ENCODE data around the gene SLC1A3.
"Not testable (repeated sequence)": the region's sequence is repeated elsewhere in the genome, so short reads cannot be mapped to it uniquely, and the experiment has no call there.

SLC1A3 gene

DNA sequence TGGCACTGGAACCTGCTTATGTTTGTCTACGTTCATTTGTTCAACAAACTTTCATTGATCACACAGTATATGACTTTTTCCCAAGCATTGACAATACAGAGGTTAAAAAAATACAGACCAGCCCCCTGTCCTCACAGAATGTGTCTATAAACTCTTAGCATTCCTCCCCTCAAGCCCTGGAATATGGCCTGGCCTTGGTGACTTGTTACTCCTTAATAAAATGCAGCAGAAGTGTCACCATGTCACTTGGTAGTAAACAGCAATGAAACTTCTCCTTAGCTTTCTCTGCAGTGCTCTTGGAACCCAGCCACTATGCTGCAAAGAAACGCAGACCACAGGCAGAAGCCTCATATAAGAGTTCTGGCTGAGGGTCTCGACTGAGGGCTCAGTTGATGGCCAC is 19.1 kb upstream of the SLC1A3 start:
- POLR2A ChIA-PET (ENCODE audit: low non-redundant PET) = no interaction called here
- DNase-seq (ENCODE audit: low spot score) = no peak
- TF ChIP-seq CTCF (conservative IDR thresholded peaks at IDR 0.05; ENCODE audit: low read depth) = no peak
- H3K27ac ChIP-seq = no peak overlapping the region
- CTCF ChIA-PET = no interaction called here

DNA sequence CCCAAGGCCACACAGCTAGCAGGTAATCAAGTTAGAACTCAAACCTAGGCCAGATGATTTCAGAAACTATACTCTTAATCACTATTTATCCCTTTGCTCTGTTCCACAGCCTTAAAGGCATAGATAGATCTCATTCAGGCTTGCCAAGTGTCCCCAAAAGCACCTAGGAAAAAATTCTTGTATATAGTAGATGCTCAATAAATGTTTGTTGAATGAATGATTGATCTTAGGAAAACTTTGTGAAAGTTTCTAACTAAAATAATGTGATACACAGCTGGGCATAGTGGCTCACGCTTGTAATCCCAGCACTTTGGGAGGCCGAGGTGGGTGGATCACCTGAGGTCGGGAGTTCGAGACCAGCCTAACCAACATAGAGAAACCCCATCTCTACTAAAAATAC is 16.7 kb upstream of the SLC1A3 start:
- CTCF ChIA-PET; H3K27ac ChIP-seq; DNase-seq (ENCODE audit: low spot score); POLR2A ChIA-PET (ENCODE audit: low non-redundant PET): not testable (repeated sequence)

DNA sequence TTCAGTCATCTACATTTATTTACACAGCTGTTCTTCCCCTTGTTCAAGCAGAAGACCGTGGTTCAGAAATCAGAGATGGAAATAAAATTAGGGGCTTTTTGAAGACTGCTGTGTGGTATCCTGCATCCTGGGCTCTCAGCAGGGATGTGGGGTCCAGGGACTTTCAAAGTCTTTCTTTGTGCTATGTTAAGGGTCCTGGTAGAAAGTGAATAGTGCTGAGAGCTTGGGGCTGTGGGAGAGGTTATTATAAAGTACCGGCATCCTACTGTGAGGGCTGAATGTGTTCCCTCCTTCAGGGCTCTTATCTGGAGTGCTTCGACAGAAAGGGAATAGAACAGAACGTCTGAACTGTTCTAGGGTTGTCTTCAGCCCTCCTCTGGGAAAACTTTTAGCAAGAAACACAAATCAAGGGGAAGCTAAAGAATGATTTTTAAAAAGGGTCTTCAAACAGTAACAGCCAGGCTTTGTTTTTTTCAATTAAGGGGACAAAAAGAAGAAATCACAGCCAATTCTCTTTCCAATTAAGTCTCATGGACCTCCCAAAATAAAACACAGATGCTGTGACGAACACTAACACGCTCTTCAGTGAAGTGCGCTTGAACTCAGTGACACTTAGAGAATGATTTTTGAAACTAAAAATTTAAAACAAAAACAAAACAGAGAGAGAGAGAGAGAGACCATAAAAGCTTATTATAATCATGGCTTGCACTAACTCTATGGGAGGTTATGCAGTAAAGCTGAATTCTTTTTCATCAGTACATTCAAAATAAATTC is 15.7 kb upstream of the SLC1A3 start:
- ChIA-PET CTCF (interaction anchor here (0.7 kb wide), 1 partner anchor 45 kb away, joined by 3 read pairs; no protein-coding TSS in a partner anchor), POLR2A (ENCODE audit: low non-redundant PET) (no interaction called here)
- no peak for DNase-seq (ENCODE audit: low spot score)
- no peak overlapping the region for H3K27ac ChIP-seq
- TF ChIP-seq CTCF (conservative IDR thresholded peaks at IDR 0.05; ENCODE audit: low read depth) = no peak

- no peak for TF ChIP-seq CTCF (conservative IDR thresholded peaks at IDR 0.05; ENCODE audit: low read depth)
- ChIA-PET CTCF (interaction anchor here (0.6 kb wide), 1 partner anchor 17 kb away, joined by 3 read pairs; no protein-coding TSS in a partner anchor), POLR2A (ENCODE audit: low non-redundant PET) (no interaction called here)
- no peak overlapping the region for H3K27ac ChIP-seq
- DNase-seq (ENCODE audit: low spot score) = no peak
Measured at GRCh38 chr5:36593867-36594266, 12.5 kb upstream of the SLC1A3 start.

DNA sequence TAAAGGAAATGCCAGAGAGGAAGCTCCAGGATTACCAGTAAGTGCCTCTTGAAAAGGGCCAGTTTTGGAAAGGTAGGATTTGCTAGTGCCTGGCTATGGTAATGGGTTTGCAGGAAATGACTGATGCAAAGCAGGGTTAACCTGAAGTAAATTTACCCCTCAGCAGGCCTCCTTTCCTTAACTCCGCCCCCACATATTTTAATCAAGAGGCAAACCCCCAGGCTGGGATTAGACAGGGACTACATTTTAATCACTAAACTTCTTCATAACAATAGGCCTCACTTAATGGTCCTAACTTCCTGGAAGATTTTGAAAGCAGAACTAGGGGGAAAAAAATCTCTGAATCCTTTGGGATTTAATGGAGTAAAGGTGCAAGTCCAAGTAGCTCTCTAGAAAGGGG is 10.2 kb upstream of the SLC1A3 start:
- POLR2A ChIA-PET (ENCODE audit: low non-redundant PET) = no interaction called here
- no peak for DNase-seq (ENCODE audit: low spot score)
- CTCF ChIA-PET = interaction anchor here (0.6 kb wide), 1 partner anchor 202 kb away, joined by 5 read pairs; no protein-coding TSS in a partner anchor
- no peak for TF ChIP-seq CTCF (conservative IDR thresholded peaks at IDR 0.05; ENCODE audit: low read depth)
- H3K27ac ChIP-seq = no peak overlapping the region

GRCh38 chr5:36596756-36597155 is 9.7 kb upstream of the SLC1A3 start:
- no peak for TF ChIP-seq CTCF (conservative IDR thresholded peaks at IDR 0.05; ENCODE audit: low read depth)
- DNase-seq (ENCODE audit: low spot score) = no peak
- no peak overlapping the region for H3K27ac ChIP-seq
- CTCF ChIA-PET = interaction anchor here (0.6 kb wide), 1 partner anchor 203 kb away, joined by 5 read pairs; no protein-coding TSS in a partner anchor
- POLR2A ChIA-PET (ENCODE audit: low non-redundant PET) = no interaction called here

- DNase-seq (ENCODE audit: low spot score) = no peak
- no peak for TF ChIP-seq CTCF (conservative IDR thresholded peaks at IDR 0.05; ENCODE audit: low read depth)
- CTCF ChIA-PET = interaction anchor here (1.2 kb wide), 1 partner anchor 43 kb away, joined by 4 read pairs; no protein-coding TSS in a partner anchor
- POLR2A ChIA-PET (ENCODE audit: low non-redundant PET) = no interaction called here
- H3K27ac ChIP-seq = no peak overlapping the region
Measured at GRCh38 chr5:36598045-36598444, 8.4 kb upstream of the SLC1A3 start.
